Peyer's patch (tissue), 4 donors: Measurements from ENCODE around the gene KSR2.

ENCODE experiments used
- POLR2A ChIP-seq, 2 donors: fragments of 450-650 bp; IDR thresholded peaks; one replicate each; pipeline ENCODE4 v1.5.1; 2017; ENCODE audit warnings: antibody characterized with exemption in 2 of 2, mild to moderate bottlenecking in 2 of 2, moderate library complexity in 2 of 2
- TF ChIP-seq, protein P1 (sequence below), 6 experiments: fragments of 450-650 bp in 4 of 6; fragments of 200-600 bp in 2 of 6; sonication (generic) in 1 of 6; IDR thresholded peaks; one replicate each; pipeline ENCODE4 v1.5.1; 2017 to 2019; ENCODE audit warnings: antibody characterized with exemption in 6 of 6, mild to moderate bottlenecking in 3 of 6, moderate library complexity in 1 of 6

DNA sequence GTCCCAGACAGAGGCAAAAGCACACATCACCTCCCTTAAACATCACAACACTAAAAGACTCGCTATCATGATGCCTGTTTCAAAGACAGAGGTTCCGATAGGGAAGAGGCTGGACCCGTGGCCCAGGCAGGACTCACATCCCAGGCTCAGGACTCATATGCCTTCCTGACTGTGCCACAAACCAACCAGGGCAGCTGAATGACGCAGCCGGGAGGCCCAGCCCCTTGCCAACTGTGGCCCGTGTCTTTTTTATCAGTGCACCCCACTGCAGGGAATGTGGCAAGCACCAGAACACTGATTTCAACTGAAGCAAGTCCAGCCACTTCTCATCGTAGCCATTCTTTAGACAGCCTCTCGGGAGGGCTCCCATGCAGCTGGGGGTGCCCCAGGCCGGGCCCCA lies 132.3 kb downstream of the KSR2 start:
- TF ChIP-seq, protein P1, sequence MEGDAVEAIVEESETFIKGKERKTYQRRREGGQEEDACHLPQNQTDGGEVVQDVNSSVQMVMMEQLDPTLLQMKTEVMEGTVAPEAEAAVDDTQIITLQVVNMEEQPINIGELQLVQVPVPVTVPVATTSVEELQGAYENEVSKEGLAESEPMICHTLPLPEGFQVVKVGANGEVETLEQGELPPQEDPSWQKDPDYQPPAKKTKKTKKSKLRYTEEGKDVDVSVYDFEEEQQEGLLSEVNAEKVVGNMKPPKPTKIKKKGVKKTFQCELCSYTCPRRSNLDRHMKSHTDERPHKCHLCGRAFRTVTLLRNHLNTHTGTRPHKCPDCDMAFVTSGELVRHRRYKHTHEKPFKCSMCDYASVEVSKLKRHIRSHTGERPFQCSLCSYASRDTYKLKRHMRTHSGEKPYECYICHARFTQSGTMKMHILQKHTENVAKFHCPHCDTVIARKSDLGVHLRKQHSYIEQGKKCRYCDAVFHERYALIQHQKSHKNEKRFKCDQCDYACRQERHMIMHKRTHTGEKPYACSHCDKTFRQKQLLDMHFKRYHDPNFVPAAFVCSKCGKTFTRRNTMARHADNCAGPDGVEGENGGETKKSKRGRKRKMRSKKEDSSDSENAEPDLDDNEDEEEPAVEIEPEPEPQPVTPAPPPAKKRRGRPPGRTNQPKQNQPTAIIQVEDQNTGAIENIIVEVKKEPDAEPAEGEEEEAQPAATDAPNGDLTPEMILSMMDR (IDR thresholded peaks at IDR 0.05), result no peak
- no peak for TF ChIP-seq POLR2A (IDR thresholded peaks at IDR 0.05)
